Subcutaneous abdominal adipose tissue (tissue), 5 donors: ENCODE results near the gene RAB11FIP4.

Experiments
- H3K27ac ChIP-seq: one replicate; pipeline ENCODE4 v1.7.0; 2013; ENCODE audit warnings: low read depth, mild to moderate bottlenecking, inconsistent platforms, low read length, moderate library complexity
- H3K27me3 ChIP-seq, 5 donors: one replicate each; pipeline ENCODE4 v1.7.0; 2013; ENCODE audit warnings: low read length in 5 of 5, inconsistent platforms in 1 of 5; ENCODE audit not compliant: control insufficient read depth in 5 of 5, insufficient read depth in 4 of 5
- H3K36me3 ChIP-seq, 5 donors: one replicate each; pipeline ENCODE4 v1.7.0; 2013; ENCODE audit warnings: low read length in 5 of 5; ENCODE audit not compliant: control insufficient read depth in 5 of 5, insufficient read depth in 5 of 5
- H3K4me1 ChIP-seq, 5 donors: one replicate each; pipeline ENCODE4 v1.7.0; 2013; ENCODE audit warnings: low read length in 5 of 5, mild to moderate bottlenecking in 3 of 5, moderate library complexity in 1 of 5; ENCODE audit not compliant: control insufficient read depth in 5 of 5, insufficient read depth in 5 of 5
- H3K4me3 ChIP-seq, 5 donors: one replicate each; pipeline ENCODE4 v1.7.0; 2013; ENCODE audit warnings: low read length in 5 of 5, low read depth in 1 of 5
- H3K9ac ChIP-seq, 5 donors: one replicate each; pipeline ENCODE4 v1.7.0; 2013; ENCODE audit warnings: low read length in 5 of 5, mild to moderate bottlenecking in 4 of 5, moderate library complexity in 3 of 5
- H3K9me3 ChIP-seq, 5 donors: one replicate each; pipeline ENCODE4 v1.7.0; 2013; ENCODE audit warnings: low read length in 5 of 5; ENCODE audit not compliant: control insufficient read depth in 5 of 5
- donor health status: healthy.
- donor health status: healthy.
- donor health status: healthy.
- donor health status: healthy.
- donor health status: healthy.

RAB11FIP4 gene

DNA sequence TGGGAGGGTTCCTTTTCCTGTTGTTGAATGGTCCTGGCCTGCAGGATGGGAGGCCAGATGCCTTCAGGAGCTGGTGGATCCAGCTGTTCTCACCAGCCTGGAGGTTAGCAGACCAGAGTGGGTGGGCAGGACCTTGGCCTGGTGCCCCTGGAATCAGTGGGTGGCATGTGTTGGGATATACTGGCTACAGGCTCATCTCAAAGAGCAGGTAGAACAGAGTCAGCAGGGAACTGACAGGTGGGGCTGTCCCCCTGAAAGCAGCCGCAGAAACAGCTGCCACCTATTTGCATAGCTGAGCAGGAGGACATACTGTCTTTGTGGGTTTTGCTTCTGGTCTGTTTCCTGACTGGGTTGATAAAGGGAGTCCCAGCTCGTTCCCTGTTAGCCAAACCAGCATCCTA, 144.1 kb downstream of the RAB11FIP4 start:
- Histone ChIP-seq H3K4me3 (no peak overlapping the region), H3K27me3 (no peaks in the 10 kb centered on the region), H3K36me3 (no peaks in the 10 kb centered on the region), H3K9ac (no peak overlapping the region), H3K4me1 (peaks cover 0 to 14% (median 9%) of the 10 kb centered on the region in 5 donors), H3K27ac (no peak overlapping the region), H3K9me3 (no peaks in the 10 kb centered on the region)

DNA sequence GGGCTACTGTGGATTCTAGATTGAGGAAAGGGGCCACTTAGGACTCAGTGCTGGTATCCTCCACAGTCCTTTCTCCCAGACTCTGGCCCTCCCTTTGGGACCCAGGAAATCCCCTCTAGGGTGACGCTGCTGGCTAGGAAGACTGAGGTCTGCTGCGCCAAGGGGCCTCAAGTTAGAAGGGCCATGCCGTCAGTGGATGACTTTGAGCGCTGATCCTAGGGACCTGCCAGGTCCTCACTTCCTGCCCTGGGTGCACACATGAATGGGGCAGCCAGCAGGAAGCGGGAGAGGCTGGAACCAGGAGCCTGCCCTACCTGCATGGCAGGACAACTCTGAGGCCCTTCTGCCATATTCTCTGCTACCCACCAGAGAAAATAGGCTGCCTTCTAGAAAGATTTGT, 145.0 kb downstream of the RAB11FIP4 start:
- H3K9me3 ChIP-seq, result no peaks in the 10 kb centered on the region
- no peak overlapping the region for H3K27ac ChIP-seq
- H3K27me3 ChIP-seq, result no peaks in the 10 kb centered on the region
- peaks cover 0 to 14% (median 9%) of the 10 kb centered on the region in 5 donors for H3K4me1 ChIP-seq
- H3K4me3 ChIP-seq, result no peak overlapping the region
- no peak overlapping the region for H3K9ac ChIP-seq
- H3K36me3 ChIP-seq, result no peaks in the 10 kb centered on the region

DNA sequence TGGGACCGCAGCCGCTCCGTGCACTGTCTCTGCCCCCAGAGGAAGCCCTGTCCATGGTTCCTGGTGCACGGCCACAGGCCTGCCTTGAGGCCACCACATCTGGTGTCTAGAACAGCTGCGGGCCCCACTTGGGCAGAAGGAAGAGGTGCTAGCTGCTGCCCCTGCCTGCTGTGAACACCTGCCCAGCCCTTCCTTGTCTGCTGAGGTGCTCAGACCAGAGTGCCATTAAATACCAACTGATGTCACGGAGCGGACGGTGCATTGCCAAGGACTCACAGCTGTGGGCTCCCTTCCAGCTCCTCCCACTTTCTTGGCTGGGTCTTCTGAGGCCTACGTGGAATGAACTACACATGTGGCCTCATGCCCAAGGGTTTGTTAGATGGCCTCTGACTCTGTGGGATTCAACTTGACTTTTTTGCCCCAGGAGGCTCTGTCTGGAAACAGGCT, 146.1 kb downstream of the RAB11FIP4 start:
- H3K9ac ChIP-seq, result no peak overlapping the region
- H3K9me3 ChIP-seq, result no peaks in the 10 kb centered on the region
- H3K36me3 ChIP-seq, result no peaks in the 10 kb centered on the region
- no peak overlapping the region for H3K4me3 ChIP-seq
- H3K27ac ChIP-seq, result no peak overlapping the region
- H3K27me3 ChIP-seq, result no peaks in the 10 kb centered on the region
- peaks cover 0 to 14% (median 9%) of the 10 kb centered on the region in 5 donors for H3K4me1 ChIP-seq

DNA sequence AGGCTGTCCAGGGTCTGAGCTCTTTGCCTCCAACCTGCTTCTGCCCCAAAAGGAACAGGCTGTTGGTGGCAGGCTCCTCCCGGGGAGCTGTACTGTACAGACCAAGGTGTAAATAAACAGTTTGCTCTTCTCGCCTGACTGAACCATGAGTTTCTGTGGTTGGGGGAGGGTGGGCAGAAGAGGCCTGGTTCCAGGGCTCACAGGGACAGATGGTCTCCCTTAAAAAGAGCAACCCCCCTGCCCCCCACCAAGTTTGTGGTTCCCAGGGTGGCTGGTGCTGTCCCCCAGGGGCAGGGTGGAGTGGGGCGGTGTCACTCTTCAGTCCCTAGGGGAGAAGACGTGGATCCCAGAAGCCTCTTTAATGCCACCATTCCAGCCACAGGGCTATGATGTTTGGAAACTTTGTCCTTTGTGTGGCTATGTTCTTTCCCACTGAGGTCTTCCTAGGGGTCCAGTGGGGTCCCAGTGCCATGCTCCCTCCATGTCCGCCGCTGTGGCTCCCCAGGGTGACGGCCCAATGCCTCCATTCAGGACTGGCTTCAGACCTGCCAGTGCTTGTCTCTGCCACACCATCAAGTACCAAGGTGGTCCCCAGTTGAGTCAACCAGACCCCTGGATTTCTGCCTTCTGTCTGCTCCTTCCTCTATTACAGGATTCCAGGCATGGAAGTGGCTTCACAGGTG, 146.7 kb downstream of the RAB11FIP4 start:
- Histone ChIP-seq H3K27me3 (no peaks in the 10 kb centered on the region), H3K9me3 (no peaks in the 10 kb centered on the region), H3K4me3 (no peak overlapping the region), H3K9ac (peak overlapping the region in 1 of 5 donors; percentile 14), H3K36me3 (no peaks in the 10 kb centered on the region), H3K4me1 (peaks cover 0 to 14% (median 9%) of the 10 kb centered on the region in 5 donors), H3K27ac (no peak overlapping the region)

DNA sequence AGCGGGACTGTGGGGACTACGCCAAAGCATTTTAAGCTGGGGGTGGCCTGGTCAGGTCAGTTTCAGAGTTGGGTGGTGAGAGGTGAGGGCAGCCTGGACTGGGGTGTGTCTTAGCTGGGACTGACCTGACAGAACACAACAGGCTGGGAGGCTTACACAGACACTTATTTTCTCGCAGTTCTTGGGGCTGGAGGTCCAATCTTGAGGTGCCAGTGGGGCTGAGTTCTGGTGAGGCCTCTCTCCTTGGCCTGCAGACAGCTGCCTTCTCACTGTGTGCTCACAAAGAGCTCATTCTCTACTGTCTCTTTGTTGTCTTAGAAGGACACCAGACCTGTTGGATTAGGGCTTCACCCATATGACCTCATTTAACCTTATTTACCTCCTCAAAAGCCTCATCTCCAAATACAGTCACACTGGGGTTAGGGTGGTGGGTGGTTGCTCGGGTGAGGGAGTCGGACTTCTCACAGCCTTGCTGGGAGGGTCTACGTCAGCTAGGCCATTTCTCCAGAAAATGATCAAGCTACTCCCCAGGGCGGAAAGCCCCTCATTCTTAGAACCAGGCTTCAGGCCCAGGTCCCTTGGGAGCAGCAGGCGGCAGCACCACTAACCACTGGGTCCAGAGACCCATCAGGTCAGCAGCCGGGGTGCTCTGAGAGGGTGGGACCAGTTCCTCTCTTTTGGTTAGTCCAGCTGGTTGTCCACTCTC, 149.3 kb downstream of the RAB11FIP4 start:
- peaks cover 0 to 17% (median 10%) of the 10 kb centered on the region in 5 donors for H3K4me1 ChIP-seq
- H3K9ac ChIP-seq, result no peak overlapping the region
- H3K27me3 ChIP-seq, result no peaks in the 10 kb centered on the region
- no peak overlapping the region for H3K27ac ChIP-seq
- H3K9me3 ChIP-seq, result no peaks in the 10 kb centered on the region
- no peak overlapping the region for H3K4me3 ChIP-seq
- H3K36me3 ChIP-seq, result no peaks in the 10 kb centered on the region

DNA sequence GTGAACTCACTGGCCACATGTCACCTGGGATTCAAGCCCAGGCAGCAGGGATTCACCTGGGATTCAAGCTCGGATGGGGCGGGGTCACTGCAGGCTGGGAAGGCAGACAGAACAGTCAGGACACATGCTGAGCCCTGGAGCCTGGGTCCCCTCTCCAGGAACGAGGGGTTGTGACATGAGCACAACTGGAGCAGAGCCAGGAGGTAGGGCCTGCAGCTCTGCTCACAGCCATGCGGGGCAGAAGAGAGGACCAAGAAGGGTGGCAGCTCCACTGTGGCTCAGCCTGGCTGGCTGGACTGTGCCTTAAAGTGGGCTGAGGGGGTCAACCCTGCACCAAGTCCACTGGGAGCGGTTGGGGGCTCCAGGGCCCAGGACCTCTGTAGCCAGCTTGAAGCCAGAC, 150.1 kb downstream of the RAB11FIP4 start:
- H3K4me3 ChIP-seq, result no peak overlapping the region
- no peak overlapping the region for H3K27ac ChIP-seq
- H3K4me1 ChIP-seq, result peaks cover 0 to 17% (median 10%) of the 10 kb centered on the region in 5 donors
- H3K9ac ChIP-seq, result no peak overlapping the region
- no peaks in the 10 kb centered on the region for H3K36me3 ChIP-seq
- no peaks in the 10 kb centered on the region for H3K27me3 ChIP-seq
- no peaks in the 10 kb centered on the region for H3K9me3 ChIP-seq

DNA sequence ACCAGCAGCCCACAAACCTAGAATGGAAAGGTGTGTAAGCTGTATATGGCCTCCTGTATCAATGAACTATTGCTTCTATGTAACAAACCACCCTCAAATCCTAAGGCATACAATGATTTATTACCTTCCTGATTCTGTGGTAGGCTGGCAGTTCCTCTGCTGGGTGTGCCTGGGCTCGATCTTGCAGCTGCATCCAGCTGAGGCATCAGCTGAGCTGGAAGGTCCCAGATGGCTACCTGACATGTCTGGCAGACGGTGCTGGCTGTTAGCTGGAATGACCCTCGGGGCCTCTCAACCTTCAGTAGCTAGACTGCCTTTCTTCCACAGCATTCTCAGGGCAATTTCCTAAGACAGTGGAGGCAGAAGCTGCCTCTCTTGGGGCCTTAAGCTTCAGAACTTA, 152.7 kb downstream of the RAB11FIP4 start:
- Histone ChIP-seq H3K4me1 (peaks cover 0 to 11% (median 6%) of the 10 kb centered on the region in 5 donors), H3K36me3 (no peaks in the 10 kb centered on the region), H3K4me3 (no peak overlapping the region), H3K9ac (peak overlapping the region in 2 of 5 donors; percentile 5 to 25), H3K27ac (no peak overlapping the region), H3K27me3 (no peaks in the 10 kb centered on the region), H3K9me3 (no peaks in the 10 kb centered on the region)

DNA sequence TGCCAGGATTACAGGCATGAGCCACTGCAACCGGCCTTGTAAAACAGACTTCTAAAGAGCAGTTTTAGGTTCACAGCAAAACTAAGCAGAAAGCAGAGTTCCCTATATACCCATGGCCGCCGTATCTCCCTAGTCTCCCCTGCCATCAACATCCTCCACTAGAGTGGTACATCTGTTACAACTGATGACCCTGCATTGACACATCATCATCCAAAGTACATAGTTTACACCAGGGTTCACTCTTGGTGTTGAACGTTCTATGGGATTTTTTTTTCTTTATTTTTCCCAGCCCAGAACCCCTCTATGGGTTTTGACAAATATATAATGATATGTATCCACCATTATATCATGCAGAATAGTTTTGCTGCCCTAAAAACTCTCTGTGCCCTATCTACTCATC, 155.2 kb downstream of the RAB11FIP4 start:
- Histone ChIP-seq H3K27ac (no peak overlapping the region), H3K27me3 (no peaks in the 10 kb centered on the region), H3K36me3 (no peaks in the 10 kb centered on the region), H3K4me1 (peaks cover 0 to 15% (median 12%) of the 10 kb centered on the region in 5 donors), H3K4me3 (no peak overlapping the region), H3K9ac (no peak overlapping the region), H3K9me3 (no peaks in the 10 kb centered on the region)

DNA sequence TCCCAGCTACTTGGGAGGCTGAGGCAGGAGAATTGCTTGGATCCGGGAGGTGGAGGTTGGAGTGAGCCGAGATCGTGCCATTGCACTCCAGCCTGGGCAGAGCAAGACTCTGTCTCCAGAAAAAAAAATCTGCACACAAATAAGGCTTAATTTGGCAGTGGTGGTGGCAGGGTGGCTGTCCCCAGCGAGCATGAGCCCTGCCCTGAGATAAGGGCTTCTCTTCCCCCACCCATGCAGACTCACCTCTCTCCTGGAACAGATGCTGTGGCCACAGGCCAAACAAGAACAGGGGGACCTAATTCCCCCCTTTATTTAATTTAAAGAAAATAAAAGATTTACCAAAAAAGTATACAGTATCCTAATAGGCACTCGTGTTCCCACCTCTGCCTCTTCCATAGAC, 157.2 kb downstream of the RAB11FIP4 start:
- Histone ChIP-seq H3K9ac (peak overlapping the region in 4 of 5 donors; percentile 52 to 84 (median 71)), H3K4me3 (peak overlapping the region in 4 of 5 donors; percentile 74 to 87 (median 80)), H3K9me3 (no peaks in the 10 kb centered on the region), H3K4me1 (peaks cover 0 to 15% (median 12%) of the 10 kb centered on the region in 5 donors), H3K27ac (peak overlapping the region; percentile 80), H3K36me3 (no peaks in the 10 kb centered on the region), H3K27me3 (no peaks in the 10 kb centered on the region)

DNA sequence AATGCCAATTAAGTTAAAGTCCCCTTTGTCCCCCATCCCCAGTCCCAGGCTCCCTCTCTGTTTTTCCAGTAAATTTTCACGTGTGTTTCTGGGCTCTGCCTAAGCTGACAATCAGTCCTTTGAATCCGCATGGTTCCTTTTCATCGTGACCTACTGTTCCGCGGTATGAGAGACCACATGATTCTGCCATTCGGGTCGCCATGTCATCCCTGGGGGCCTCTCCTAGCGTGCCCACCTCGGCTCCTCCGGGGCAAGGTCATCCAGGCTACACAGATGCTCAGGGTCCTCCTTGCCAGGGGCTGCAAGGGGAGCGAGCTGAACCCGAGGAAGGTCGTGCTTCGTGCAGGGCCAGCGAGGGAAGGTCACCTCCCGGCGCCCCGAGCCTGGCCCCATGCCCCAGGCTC, 157.6 kb downstream of the RAB11FIP4 start:
- Histone ChIP-seq H3K27ac (peak overlapping the region; percentile 80), H3K36me3 (no peaks in the 10 kb centered on the region), H3K27me3 (no peaks in the 10 kb centered on the region), H3K4me3 (peak overlapping the region; percentile 74 to 95 (median 82)), H3K9ac (peak overlapping the region in 4 of 5 donors; percentile 52 to 84 (median 71)), H3K9me3 (no peaks in the 10 kb centered on the region), H3K4me1 (peaks cover 0 to 15% (median 11%) of the 10 kb centered on the region in 5 donors)
